HCEC 1CT (cell line): ENCODE data around the gene REEP1.

Source experiments
- DNase-seq: peaks from one replicate; pipeline ENCODE4 v3.0.0-alpha.2; 2017

REEP1 gene

GRCh38 chr2:86193901-86194567, 143.4 kb downstream of the REEP1 start:
- DNase-seq = no peak

- no peak for DNase-seq
Measured at GRCh38 chr2:86189782-86190416, 147.5 kb downstream of the REEP1 start.

GRCh38 chr2:86186431-86186830, 151.0 kb downstream of the REEP1 start:
- DNase-seq = no peak

GRCh38 chr2:86185517-86186212, 151.8 kb downstream of the REEP1 start:
- DNase-seq = no peak

- DNase-seq = no peak
Measured at GRCh38 chr2:86176597-86176996, 160.8 kb downstream of the REEP1 start.

- no peak for DNase-seq
Measured at GRCh38 chr2:86175828-86176227, 161.6 kb downstream of the REEP1 start.

GRCh38 chr2:86174445-86174844, 163.0 kb downstream of the REEP1 start:
- DNase-seq = no peak

GRCh38 chr2:86172610-86173009, 164.8 kb downstream of the REEP1 start:
- no peak for DNase-seq

GRCh38 chr2:86171295-86171694, 166.1 kb downstream of the REEP1 start:
- DNase-seq = no peak

GRCh38 chr2:86170449-86170848, 167.0 kb downstream of the REEP1 start:
- no peak for DNase-seq
